Bronchial smooth muscle cell (primary cell): ENCODE data around the gene FOXC2. TPM values are rescaled to one million over a fixed set of nuclear protein-coding genes. Genes with fewer than 3 reads are reported as not detected.

Source experiments
- total RNA-seq: library from RNA; depleted of rRNA; stranded (reverse); fragments of >200 nt; gene quantifications from 2 replicates; pipeline ENCODE4 v1.2.1, GENCODE V29; 2014

The FOXC2 gene
- total RNA-seq: 0.17 and 0.32 TPM in 2 replicates

GRCh38 chr16:86566601-86566965 lies at the start of gene FOXC2:
FOXC2 (plus strand) TSS chr16:86566829; CDS start chr16:86567336, 507 bp downstream.

GRCh38 chr16:86554917-86555703 lies 11.5 kb upstream of the FOXC2 start, which contains the start of gene MTHFSD:
MTHFSD (minus strand) TSS chr16:86555235; CDS start chr16:86555184, 51 bp downstream.

GRCh38 chr16:86578061-86578599 lies 11.5 kb downstream of the FOXC2 start, which contains the start of gene FOXL1:
FOXL1 (plus strand) TSS chr16:86578549; CDS start chr16:86578724, 175 bp downstream.

Other genes with a start within 250 kb of the FOXC2 start
- 7.1 TPM in 2 replicates for gene FOXF1, start 56.3 kb upstream of the FOXC2 start, total RNA-seq
- gene MTHFSD, start 11.6 kb upstream of the FOXC2 start, total RNA-seq: 12.7 and 18.3 TPM in 2 replicates
- 5.2 and 7.2 TPM in 2 replicates for gene FOXL1, start 11.7 kb downstream of the FOXC2 start, total RNA-seq